NCI-H2227 treated with DMSO at 0.1 percent for 48 hours (cell line): Measurements from ENCODE around the gene PDZD2.
"Not testable (repeated sequence)": the region's sequence is repeated elsewhere in the genome, so short reads cannot be mapped to it uniquely, and the experiment has no call there.

ENCODE experiments used
- DNase-seq: peaks from one replicate; lab custom pipeline; 2025; lab: John Stamatoyannopoulos, UW

PDZD2 gene

DNA sequence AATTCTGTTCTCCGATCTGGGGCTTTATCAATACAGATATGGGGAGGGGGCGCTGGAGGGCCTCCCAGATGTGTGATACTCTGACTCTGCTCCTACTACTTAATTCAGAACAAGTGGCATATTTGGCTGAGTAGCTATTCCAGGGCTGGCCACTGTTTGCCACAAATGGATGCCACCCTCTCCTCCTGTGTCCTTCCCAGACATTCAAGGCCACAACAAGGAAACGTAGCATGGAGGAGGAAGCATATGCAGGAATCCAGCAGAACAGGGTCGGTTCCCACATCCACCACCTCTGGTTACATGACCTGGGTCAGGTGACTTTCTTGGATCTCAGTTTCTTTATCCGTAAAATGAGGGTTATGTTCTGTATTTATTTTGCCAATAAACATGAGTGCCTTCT, 404.2 kb downstream of the PDZD2 start:
- DNase-seq = no peak

DNA sequence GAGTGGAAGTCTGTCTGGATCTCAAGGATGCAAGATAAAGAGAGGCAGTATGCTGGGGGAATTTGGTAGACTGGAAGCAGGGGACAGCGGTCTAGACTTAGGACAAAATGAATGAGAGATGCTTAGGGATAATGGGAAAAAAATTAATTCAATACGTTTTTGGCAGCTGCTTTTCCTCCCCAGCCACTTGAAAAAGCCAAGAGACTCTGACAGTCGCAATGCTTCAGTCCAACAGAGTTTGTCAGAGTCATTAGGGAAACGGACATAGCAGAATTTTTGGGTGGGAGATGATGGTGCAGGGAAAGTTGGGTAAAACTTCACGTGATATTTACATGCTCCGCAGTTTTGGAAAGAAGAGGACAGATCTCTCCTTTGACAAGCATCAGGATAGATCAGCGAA, 405.5 kb downstream of the PDZD2 start:
- DNase-seq = no peak

DNA sequence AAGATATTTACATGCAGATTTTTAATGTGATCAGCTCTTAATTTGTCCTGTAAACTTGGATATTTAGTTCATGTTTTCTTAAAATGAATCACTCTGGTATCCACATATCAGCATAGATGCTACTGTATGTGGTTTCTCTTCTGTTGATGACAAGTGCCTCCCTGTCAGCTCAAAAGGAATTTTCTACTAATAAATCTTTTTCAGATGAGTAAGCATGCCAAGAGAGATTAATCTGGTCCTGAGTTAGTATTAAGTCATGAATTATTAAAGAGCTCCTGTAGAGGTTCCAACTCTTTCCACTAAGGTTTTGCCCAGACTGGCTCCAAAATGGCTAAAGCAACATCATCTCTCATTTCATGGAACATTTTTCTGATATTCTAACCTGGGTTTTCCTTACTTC, 406.0 kb downstream of the PDZD2 start:
- no peak for DNase-seq

DNA sequence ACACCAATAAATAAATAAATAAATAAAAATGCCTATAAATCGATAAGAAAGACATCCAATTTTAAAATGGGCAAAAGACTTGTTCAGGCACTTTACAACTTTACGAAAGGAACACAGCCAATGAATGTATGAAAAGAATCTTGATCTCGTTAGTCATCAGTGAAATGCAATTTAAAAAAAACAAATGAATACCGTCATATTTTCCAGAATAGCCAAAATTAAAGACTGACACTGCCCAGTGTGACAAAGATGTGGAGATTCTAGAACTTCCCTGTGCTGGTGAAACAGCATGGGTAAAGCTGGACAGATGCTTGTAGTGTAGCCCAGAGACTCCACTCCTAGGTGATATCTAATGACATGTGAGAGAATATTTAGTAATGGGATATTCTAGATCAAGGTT, 408.1 kb downstream of the PDZD2 start:
- DNase-seq = no peak

DNA sequence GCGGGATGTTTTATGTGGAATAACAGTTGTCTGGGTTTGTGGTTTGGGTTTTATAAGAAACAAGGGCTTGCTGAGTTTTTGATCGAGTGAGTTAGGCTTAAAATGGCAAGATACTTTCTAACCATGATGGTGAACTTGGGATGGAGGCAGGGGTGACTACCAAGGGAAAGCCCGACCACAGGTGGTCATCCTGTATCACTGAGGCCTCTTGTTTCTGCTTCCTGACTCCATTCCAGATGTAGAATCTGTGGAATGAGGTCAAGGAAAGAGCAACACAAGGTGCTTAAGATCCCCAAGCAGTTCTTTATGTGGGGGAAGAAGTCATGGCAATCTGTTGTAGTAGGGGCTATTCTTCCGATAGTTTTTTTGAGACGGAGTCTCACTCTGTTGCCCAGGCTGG, 412.9 kb downstream of the PDZD2 start:
- DNase-seq = no peak

DNA sequence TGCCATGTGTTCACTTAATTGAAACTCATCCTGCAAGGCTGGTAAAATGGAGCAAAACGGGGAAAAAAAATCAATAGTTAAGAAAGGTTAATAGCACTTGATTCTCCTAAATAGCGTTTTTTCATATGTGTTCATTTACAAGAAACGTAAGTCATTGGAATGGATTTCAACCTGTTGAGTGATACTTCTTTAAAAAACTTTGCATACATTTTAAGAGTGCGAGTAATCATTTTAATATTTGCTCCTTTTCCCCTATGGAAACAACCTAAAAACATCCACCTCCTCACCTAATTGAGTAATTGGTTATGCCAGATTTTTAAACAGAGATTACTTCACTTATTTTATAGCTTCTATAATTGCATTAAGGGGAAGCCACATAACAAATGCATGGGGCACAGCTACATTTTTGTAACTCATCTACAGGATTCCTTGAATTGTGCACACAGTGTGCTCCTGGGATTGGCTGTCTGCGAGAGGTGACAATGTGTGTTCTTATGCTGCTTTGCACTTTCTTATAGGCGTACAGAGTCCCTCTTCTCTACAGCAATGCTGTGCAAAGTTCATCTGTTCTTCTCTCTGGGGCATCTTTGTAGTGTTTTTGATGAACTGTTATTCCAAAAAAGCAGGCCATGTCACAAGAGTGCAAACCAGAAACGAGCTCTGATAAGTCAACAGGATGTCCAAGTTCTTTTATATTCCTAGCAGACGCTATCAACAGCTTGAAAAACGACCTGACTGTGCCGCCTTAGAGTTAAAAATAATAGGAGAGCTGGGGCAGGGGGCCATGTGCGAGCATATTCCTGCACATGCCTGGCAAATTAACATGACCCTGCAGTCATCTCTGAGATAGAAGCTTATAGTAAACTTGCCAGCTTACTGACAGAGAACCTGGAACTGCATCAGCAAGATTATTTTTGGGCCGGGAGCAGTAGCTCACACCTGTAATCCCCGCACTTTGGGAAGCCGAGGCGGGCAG, 417.2 kb downstream of the PDZD2 start:
- no peak for DNase-seq

DNA sequence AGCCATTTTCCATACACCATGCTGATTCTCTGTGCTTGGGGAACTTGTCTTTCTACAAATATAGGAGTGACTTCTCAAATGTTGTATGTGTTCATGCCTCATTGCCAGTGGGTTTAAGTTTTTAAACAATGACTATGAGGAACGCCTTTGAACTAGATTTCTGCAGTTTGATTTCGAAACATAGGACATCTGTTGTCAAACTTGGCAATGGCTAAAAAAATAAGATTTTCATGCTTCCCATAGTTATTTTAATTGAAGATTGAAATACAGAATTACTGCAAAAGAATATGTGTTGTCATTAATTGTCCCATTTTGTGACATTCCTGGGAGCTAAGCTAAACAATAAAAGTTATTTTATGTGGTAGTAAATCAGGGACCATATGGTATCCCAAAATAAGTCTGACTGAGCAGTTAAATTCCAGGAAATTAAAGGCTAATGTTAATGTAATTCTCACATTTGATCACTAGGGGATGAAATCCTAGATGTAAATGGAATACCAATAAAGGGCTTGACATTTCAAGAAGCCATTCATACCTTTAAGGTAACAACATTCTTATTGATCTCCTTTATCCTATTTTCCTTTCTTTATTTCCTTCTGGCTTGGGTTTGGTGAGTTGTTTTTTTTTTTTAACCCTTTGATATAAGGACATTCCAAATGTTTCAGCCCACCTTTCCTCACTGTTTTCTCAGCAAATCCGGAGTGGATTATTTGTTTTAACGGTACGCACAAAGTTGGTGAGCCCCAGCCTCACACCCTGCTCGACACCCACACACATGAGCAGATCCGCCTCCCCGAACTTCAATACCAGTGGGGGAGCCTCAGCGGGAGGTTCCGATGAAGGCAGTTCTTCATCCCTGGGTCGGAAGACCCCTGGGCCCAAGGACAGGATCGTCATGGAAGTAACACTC, 418.5 kb downstream of the PDZD2 start:
- no peak for DNase-seq

DNA sequence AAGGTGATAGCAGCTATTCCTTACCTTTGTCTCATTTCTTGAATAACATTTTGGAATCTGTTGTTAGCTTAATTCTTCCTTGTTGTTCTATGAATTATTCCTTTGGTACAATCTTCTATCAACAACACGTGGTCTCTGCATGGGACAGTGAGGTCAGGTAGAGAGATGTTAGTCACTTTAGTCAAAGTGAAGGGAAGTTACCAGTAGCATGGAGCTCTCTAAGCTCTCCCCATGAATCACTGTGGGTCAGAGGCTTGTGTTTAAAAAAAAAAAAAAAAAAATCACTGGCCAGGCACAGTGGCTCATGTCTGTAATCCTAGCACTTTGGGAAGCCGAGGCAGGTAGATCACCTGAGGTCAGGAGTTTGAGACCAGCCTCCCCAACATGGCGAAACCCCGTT, 419.2 kb downstream of the PDZD2 start:
- no peak for DNase-seq

DNA sequence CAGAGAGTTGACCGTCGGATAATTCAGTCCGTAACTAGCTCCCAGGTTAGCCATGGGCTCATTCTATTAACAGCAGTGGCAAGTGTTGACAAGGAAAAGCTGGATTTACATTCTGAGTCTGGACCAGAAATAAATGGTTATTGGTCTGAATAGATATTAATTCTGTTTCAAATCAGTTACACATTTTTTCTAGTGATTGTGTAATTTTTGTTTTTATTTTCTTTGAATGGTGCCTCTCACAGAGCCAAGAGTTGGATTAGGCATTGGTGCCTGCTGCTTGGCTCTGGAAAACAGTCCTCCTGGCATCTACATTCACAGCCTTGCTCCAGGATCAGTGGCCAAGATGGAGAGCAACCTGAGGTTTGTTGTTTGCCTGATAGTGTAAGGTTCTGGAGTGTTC, 420.1 kb downstream of the PDZD2 start:
- no peak for DNase-seq

DNA sequence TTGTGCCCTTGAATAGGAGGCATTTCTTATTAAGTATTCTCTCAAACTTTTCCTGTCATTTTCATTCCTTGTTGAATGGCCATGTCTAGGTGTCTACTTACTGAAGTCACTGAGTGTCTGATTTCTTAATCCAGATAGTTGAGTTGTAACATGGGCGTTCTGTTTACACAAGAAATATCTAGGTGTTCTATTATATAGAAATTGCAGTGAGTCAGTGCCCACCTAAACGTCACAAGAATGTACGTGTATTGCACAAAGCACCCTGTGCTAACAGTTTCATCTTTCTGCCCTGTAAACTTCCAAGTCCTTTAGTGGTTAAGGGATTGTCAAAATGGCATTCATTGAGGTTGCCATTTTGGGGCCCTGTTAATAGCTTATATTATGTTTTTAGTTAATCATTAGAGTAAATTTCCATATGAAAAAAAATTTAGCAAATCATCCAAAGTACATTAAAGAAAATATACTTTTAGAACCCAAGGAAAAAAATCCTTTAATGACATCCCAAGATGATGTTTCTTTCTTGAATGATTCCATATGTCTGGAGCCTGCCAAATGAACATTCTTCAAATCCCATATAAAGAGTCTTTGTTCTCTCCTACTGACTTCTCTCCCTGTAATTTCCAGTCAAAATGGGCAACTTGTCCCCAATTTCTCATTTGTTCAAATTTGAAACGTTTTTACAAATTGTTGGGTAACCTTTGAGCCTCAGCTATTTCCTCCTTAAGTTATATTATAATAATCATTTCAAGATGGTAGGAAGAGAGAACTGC, 421.0 kb downstream of the PDZD2 start:
- DNase-seq = no peak

DNA sequence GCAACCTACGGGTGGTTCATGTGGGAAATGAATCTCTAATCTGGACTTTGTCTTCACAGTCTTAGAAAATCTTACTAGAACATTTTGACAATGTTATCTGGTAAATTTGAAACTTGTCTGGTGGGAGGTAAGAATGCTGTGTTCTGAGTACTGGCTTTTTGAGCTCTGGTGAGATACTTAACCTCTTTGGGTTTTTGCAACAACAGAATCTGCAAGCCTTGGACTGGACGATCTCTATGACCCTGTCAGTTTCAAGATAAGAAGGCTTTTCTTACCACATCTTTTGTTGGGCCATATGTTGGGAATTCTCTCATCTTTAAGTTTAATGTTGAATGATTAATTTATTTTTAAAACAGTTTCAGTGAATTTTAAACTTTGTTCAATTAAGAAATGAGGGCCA, 422.3 kb downstream of the PDZD2 start:
- DNase-seq = no peak

DNA sequence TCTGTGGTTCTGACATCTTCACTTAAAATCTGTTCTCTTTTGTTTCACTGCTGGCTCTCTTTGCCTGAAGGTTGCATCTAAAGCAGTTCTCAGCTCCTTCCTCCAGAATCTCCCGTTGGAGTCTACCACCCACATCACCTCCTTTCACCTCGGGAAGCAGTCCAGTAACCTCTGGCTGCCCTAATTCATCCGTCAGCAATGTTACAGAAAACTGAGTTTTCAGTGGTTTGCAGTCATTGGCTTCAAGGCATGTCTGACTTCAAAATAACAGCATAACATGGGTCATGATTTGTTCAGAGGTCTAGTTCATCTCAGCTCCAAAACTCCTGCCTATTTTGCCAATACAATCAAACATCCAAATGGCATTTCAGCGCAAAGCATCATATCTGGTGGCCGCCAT, 427.5 kb downstream of the PDZD2 start:
- no peak for DNase-seq

DNA sequence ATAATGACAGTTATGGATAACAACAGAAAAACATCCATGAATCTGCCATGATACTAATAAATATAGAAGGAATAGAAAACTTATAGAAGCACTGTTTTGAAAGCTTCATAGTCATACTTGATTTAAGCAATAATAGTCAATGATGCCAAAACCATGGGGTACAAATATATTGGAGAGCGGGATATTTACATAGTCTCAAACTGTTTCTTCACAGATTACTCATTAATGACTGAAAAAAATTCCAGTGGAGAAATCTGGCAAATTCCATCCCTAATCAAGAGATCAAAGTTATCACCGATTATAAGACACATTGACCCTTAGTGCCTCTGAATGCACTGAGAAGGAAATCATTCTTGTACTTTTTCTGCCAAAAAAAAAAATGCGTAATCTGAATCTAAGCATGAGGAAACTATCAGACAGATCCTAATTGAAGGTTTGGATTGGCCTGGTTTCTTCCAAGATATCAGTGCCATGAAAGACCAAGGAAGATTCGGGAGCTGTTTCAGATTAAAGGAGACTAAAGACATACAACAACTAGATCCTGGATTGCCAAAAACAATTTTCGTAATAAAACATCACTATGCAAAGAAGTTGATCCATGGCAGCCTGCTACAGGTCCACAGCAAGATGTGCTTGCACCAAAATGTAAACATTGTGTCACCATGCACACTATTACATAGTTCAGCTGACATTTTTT, 429.0 kb downstream of the PDZD2 start:
- no peak for DNase-seq

DNA sequence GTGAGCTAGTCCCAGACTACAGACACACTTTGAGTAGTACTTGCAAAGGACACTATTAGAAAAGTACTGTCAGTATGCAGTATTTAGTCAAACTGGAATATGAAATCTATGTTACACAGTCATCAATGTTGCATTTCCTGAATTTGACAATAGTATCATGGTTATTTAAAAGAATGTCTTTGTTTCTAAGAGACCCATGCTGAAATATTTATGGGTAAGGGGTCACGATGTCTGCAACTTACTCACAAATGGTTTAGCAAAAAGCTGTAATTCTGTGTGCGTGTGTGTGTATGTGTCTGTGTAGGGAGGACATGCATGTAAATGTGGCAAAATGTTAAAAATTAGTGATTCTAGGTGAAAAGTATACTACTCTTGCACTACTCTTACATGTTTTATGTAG, 429.6 kb downstream of the PDZD2 start:
- no peak for DNase-seq

DNA sequence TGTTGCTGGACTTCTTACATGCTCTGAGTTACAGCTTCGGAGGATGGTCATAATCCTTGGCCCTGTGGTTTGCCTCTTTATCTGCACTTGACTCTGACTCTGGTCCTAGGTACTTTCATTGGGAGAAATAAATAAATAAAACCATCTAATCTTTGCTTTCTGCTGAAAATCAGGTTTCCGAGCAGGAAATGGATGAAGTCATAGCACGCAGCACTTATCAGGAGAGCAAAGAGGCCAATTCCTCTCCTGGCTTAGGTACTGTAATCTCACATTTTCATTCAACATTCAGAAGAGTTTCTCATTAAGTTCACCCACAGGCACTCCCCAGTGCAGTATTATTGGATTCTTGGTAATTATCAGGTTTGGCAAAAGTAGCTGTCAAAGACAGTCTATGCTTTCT, 430.5 kb downstream of the PDZD2 start:
- DNase-seq = no peak

DNA sequence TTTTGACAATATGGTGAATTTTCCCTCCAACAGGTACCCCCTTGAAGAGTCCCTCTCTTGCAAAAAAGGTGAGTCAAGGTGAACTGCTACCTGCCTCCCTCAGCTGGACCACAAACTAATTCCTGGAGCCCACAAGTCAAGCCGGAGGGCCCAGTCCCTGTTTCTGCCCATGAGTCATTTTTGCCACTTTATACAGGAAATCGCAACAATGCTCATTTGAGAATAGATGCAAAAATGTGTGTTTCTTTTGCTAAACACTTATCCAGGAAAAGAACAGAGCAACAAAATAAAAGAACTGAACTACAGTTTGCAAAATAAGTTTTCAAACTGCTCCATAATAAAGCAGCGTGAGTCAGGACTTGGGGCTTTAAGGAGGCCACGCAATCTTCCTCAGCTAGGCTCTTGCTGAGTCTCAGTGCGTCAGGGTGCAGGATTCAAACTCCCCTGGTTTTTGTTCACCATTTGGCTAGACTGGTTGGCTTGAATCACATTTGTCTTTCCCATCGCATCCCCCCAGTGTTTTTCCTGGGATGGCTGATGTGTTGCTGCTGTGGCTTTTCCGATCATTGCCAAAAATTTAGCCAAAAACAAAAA, 432.5 kb downstream of the PDZD2 start:
- DNase-seq = no peak

DNA sequence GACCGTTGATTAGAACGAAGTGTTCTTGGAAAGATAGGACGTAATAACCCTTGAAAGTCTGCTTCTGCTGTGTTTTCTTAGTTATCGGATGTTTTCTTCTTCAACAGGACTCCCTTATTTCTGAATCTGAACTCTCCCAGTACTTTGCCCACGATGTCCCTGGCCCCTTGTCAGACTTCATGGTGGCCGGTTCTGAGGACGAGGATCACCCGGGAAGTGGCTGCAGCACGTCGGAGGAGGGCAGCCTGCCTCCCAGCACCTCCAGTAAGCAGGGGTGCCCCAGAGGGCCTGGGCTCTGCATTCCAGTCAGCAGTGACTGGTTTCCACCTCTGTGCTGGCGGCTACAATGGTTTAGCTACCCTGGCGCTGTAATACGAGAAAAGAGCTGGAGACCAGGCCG, 433.1 kb downstream of the PDZD2 start:
- no peak for DNase-seq

DNA sequence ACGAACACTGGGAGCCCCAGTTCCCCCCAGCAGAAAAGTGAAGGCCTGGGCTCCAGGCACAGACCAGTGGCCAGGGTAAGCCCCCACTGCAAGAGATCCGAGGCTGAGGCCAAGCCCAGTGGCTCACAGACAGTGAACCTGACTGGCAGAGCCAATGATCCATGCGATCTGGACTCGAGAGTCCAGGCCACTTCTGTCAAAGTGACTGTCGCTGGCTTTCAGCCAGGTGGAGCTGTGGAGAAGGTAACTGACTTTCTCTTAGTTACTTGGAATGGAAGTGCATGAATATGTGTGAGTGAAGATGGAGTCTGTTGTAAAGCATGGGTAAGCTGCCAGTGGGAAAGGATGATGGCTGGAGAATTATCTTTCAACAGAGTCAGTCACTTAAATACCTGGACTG, 435.5 kb downstream of the PDZD2 start:
- no peak for DNase-seq

DNA sequence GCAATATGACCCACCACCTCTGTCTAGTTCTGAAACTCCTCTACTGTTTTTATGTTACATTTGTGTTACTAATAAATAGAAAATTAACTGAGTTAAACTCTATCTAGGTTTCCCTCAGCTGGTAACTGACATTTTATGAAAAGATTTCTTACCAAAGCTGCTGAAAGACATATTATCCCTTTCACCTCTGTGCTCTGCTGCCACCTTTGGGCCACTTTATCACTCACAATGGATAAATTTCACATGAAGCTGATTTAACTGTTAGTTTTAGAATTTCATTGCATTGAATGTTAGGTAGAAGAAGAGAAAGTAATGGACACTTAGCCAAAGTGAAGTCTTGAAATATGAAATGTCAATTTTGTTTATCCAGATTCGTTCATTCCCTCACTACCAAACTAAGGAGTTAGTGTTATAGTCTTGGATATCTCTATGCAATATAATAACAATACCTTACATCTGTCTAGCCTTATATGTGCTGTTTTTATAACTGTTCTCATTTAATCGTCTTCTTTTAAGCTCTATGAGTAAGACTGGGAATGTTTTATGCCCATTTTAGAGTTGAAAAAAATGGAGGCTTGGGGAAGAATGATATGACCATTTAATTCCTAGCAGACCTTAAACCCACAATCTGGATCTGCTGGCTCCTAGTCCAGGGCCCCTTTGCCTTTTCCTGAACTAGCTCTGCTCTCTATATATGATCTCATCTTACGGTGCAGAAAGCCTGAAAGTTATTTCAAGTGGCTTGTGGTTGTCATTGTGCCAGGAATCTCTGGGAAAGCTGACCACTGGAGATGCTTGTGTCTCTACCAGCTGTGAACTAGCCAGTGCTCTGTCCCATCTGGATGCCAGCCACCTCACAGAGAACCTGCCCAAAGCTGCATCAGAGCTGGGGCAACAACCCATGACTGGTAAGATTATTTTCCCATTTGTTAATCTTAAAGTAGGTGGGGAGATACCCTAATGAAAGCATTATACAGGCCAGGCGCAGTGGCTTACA, 438.1 kb downstream of the PDZD2 start:
- DNase-seq = peak; percentile 43

DNA sequence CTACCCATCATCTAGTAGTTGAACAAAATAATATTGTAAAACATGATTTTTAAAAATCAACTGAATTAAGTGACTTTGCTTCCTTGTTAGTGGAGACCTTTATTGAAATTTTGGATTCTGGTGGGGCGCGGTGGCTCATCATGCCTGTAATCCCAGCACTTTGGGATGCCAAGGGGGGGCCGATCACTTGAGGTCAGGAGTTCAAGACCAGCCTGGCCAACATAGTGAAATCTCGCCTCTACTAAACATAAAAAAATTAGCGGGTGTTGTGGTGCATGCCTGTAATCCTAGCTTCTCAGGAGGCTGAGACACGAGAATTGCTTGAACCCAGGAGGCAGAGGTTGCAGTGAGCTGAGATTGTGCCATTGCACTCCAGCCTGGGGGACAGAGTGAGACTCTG, 439.9 kb downstream of the PDZD2 start:
- DNase-seq = not testable (repeated sequence)
